GM20000 (cell line): ENCODE measurements around the gene MPV17L.
"Not testable (repeated sequence)": the region's sequence is repeated elsewhere in the genome, so short reads cannot be mapped to it uniquely, and the experiment has no call there.

Experiments
- DNase-seq: peaks from one replicate; pipeline ENCODE4 v3.0.0; 2012; ENCODE audit warnings: low spot score
- CTCF ChIP-seq: IDR thresholded peaks from 2 replicates; pipeline ENCODE4 v1.5.1; 2012; ENCODE audit warnings: mild to moderate bottlenecking, control low read depth; ENCODE audit errors: extremely low read depth, missing control alignments

MPV17L gene

GRCh38 chr16:15395631-15396508, at the start of gene MPV17L:
TSS of gene MPV17L (plus strand) at chr16:15395754. CDS start at chr16:15395898, 144 bp downstream.
- DNase-seq, result not testable (repeated sequence)

- DNase-seq, result not testable (repeated sequence)
These were observed 46.8 kb upstream of the MPV17L start for GRCh38 chr16:15348721-15349120.

GRCh38 chr16:15351251-15351650, 44.3 kb upstream of the MPV17L start:
- not testable (repeated sequence) for DNase-seq

- not testable (repeated sequence) for DNase-seq
These were observed 43.8 kb upstream of the MPV17L start for GRCh38 chr16:15351745-15352144.

- not testable (repeated sequence) for DNase-seq
These were observed 42.7 kb upstream of the MPV17L start for GRCh38 chr16:15352852-15353251.

GRCh38 chr16:15354846-15355245, 40.7 kb upstream of the MPV17L start:
- not testable (repeated sequence) for DNase-seq

- DNase-seq, result not testable (repeated sequence)
These were observed 38.1 kb upstream of the MPV17L start for GRCh38 chr16:15357495-15357894.

- not testable (repeated sequence) for DNase-seq
These were observed 17.4 kb upstream of the MPV17L start, which contains the start of gene NPIPA5 for GRCh38 chr16:15378194-15378593. TSS of gene NPIPA5 (minus strand) at chr16:15378294. CDS start at chr16:15378294, 0 bp downstream.

GRCh38 chr16:15382810-15383209, 12.7 kb upstream of the MPV17L start:
- not testable (repeated sequence) for DNase-seq

GRCh38 chr16:15388060-15388459, 7.5 kb upstream of the MPV17L start:
- not testable (repeated sequence) for DNase-seq

GRCh38 chr16:15389916-15390315, 5.6 kb upstream of the MPV17L start:
- not testable (repeated sequence) for DNase-seq

- not testable (repeated sequence) for DNase-seq
These were observed 2.5 kb upstream of the MPV17L start for GRCh38 chr16:15393025-15393424.

- not testable (repeated sequence) for DNase-seq
These were observed 915 bp downstream of the MPV17L start for GRCh38 chr16:15396509-15396829.

GRCh38 chr16:15396948-15397594, 1.5 kb downstream of the MPV17L start:
- DNase-seq, result no peak
- TF ChIP-seq CTCF, result no peak

GRCh38 chr16:15398618-15399316, 3.2 kb downstream of the MPV17L start:
- no peak for TF ChIP-seq CTCF
- no peak for DNase-seq
